GM19193 (cell line): ENCODE data around the gene CEACAM1.

Experiments
- POLR2A ChIP-seq: IDR thresholded peaks from 4 replicates; pipeline ENCODE4 v1.6.1; 2011; ENCODE audit not compliant: insufficient read depth, insufficient read length; ENCODE audit errors: extremely low read depth

The CEACAM1 gene

DNA sequence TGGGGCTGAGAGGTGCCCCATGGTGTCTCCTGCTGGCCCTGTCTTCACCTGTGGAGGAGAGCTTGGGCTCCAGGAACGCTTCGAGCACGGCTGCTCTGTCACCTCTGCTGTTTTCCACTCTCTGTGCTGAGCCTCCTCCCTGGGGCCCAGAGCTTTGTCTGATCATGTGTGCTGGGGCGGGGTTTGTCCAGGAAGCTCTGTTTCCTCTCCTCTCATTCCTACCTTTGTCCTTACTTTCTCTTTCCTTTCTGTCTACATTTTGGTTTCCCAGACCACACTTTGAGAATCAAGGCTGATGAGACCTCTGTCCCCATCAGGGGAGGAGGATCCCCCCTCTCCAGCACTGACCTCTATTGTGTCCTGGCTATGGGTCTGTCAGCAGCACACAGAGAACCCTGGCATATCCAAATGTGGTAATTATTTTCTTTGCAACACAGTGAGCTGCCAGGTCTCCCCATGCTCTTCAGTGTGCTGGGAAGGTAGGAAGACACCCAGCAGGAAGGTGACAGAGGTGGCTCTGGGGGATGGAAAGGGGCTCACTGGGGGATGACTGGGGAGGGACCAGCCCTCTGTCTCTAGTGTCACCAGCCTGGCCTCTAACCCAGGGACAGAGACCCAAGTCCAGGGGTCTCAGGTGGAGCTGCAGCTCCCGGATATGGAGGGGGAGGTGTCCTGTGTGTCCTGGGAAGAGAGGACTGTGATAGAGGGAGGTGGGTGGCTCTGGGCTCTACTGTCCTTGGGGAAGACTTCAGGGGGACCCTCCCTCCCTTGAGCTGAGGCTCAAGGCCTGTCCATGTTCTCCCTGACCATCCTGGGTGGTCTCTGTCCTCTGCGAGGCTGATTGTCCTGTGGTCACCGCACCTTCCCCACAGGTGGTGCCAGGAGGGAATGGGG, at the start of gene CEACAM1:
CEACAM1 (minus strand) TSS at position 128 of the 894 bp plus-strand sequence; CDS start at position 21, 107 bp downstream.
- TF ChIP-seq POLR2A = no peak

DNA sequence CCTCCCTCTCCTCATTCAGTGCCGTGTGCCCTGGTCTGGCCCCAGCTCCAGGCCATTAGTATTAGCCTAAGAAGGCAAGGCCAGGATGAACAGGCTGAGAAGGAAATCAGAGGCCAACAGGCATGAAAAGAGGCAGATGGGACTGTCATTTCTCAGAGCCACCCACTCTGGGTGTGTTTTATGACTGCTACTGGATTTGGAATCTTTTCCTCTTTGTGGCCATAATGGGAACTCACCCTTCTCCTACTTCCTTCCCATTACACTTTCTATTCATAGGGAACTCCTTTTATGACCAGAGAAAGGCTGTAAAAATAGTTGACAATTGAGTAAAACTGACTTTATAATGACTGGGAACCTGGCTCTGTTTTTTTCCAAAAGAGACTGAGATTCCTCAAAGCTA, 48.7 kb upstream of the CEACAM1 start:
- no peak for TF ChIP-seq POLR2A

DNA sequence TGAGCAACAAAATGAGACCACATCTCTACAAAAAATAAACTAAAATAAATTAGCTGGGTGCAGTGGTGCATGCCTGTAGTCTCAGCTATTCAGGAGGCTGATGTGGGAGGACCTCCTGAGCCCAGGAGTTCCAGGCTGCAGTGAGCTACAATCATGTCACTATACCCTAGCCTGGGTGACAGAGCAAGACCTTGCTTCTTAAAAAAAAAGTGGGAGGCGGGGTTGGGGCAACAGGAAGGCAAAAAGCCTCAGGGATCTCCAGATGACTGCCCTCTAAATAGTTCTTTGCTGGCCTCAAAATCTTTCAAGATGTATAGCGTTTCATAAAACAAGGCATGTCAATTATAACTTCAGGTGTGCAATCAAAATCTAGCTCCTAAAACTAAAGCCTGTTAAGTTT, 48.0 kb upstream of the CEACAM1 start:
- no peak for TF ChIP-seq POLR2A

DNA sequence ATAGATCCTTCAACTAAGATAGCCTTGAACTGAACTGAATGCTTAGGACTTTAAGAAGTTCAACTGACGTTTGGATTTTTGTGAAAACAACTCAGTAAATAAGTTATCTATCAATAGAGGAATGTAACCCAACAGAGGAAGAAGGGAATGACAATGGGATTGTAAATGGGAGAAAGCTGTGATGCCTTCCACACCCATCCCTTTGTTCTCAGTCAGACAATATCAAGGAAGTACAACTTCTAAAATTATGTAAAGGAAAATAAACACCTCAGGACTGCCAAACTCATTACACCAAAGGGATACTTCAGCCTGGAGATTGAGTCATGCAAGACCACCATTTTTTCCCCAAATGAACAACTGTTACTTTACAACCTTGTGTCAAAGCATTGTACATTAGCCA, 45.4 kb upstream of the CEACAM1 start:
- no peak for TF ChIP-seq POLR2A

DNA sequence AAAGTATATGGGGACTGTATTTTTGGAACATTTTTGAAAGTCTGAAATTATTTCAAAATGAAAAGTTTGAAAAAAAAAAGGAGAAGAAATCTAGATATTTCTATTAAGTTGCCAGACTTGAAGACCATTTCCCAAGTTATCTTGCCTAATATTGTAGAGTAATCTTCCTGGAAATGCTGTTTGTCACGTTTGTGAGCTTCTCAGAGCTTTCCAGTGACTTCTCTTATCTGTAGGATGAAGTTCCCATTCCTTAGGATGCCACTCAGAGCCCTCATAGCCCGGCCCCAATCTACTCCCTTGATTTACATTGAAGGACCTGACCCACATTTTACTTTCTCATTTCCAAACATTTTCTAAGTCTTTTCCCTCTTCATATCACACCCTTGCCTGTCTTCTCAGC, 42.8 kb upstream of the CEACAM1 start:
- TF ChIP-seq POLR2A = no peak

DNA sequence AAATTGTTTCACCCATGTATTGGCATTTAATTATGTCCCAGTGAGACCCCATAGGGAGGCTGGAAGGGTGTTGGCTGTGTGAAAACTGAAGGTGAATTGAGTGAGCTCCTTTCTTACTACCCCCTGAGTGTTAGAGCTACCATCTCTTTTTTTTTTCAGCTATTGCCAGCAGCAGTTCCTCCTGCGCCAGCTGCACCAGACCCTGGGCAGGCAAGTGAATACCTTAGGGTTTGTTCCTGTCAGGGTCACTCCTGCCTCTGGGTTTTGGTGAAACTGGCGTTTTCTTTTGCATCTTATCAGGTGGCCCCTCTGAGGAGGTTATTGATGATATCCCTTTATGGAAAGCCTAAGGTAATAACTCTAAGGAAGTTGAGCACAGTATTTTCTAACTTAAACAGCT, 40.9 kb upstream of the CEACAM1 start:
- no peak for TF ChIP-seq POLR2A

DNA sequence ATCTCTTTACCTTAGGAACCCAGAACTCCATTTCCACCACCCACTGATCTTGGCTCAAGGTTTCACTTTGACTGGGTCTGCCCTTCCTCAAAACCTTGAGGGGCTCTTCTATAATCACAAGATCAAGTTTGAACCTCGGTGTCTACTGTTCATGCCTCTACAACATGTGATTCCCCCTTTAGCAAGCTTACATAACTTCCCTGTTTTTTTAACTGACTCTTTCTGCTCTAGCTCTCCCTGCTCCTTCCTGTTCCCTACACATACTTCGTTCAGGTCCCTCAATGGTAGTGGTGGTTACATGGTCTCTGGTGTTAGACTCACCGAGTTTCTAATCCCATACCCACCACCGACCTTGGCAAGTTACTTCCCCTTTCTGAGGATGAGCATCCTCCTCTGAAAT, 39.7 kb upstream of the CEACAM1 start:
- TF ChIP-seq POLR2A = no peak

DNA sequence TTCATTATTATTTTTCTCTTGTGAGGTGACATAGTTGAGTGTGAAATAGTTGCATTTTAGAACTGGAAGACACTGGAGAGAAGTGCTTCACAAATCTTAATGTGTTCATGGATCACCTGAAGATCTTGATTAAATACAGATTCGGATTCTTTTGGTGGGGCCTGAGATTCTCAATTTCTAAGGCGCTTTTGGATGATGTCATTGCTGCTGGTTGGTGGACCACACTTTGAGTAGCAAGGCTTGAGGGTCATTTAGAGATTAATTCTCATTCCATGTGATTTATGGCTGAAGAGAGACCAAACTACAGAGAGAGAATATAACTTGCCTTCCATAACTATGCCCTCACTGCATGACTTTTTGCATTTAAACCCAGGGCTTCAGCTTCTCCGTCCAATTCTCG, 39.3 kb upstream of the CEACAM1 start:
- no peak for TF ChIP-seq POLR2A

DNA sequence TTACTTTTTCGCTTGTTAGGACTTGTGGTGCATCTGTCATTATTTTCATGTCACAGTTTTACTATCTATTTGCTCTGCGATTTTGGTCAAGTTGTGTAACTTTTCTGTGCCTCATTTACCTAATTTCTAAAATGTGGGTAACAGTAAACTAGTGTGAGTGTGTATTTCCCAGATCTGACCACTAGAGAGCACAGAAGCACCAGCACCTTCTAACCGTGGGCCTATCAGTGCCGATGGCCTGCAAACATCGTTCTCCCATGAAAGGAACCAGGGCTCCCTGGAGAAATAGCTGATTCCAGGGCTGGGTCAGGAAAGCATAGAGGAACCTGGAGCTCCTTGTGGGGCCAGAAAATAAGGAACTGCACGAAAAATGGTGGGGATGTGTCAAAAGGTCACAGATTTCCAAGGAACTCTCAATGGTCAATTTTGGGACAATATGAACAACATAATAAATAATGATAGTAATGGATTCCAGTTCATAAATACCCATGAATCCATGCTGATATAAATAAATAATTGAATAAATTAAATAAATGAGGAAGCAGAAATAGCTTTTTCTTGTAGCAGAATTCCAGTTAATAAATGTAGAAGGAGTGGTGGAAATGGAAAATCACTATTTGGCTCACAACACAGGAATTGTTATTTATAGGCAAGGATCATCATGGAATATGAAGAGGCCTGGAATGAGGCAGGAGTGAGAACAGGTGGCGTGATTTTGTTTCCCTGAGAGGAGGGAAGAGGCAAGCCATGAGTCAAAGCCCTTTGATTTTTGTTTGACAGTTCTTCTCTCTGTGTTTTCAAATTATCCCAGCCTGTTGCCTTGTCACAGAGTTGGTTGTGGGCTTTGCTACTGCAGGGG, 35.3 kb upstream of the CEACAM1 start:
- no peak for TF ChIP-seq POLR2A

DNA sequence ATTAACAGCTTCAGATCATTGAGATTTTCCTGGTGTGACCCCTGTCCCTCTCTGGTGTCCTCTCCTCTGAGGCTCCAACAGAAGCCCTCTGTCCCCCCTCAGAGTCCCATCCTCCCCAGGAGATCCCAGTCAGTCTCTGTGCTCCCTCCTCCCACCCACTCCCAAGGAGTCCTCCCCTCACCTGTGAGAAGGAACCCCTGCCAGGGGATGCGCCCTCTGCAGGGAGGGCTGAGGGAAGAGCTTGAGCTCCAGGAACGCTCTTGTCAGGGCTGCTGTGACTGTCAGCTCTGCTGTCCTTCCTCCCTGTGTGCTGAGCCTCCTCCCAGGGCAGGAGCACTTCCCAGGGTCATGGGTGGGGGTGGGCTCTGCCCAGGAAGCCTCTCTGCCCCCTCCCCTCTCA, 33.2 kb upstream of the CEACAM1 start:
- TF ChIP-seq POLR2A = no peak

DNA sequence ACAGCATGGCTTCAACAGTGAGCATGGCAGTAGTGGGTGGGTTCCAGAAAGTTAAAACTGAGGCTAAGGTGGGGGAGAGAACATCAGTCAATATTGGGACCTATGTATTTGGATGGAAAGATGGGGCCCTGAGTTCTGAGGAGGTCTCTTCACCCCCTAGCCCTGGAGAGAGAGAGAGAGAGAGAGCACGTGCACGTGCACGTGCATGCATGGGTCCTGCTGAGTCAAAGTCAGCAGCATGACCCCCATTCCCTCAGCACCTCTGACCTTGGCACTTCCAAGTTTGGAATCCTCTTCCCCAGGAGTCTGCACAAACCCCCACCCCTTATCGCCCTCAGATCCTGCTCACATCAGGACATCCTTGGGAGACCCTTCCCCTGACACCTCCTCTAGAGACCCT, 32.5 kb upstream of the CEACAM1 start:
- no peak for TF ChIP-seq POLR2A

DNA sequence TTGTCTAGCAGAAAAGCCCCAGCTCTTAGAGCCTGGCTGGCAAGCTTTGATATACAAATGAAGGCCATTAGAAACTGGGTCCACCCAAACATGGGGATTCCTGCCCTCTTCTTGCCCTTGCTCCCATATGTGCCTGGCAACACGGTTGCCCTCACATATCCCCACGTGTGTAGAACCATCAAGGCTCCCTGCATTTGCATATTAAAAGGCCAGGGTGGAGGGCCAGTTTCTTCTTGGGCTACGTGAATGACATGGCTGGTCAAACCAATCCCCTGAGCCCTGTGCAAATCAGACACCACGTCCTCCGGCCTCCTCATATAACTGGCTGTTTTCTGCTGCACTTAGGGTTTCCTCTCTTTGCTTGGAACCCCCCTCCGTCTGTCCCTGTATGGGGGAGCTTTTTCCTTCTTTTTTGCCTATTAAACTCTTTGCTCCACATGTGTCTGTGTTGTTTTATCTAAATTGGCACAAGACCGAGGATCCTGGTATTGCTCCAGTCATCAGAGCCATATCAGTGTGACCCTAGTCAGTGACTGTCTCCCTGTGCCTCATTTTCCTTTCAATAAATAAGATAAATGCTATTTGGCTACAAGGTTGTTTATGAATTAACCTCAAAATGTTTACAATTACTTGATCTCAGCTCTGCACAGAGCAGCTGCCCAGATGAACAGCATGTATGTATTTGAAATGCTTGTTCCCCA, 30.3 kb upstream of the CEACAM1 start:
- no peak for TF ChIP-seq POLR2A

DNA sequence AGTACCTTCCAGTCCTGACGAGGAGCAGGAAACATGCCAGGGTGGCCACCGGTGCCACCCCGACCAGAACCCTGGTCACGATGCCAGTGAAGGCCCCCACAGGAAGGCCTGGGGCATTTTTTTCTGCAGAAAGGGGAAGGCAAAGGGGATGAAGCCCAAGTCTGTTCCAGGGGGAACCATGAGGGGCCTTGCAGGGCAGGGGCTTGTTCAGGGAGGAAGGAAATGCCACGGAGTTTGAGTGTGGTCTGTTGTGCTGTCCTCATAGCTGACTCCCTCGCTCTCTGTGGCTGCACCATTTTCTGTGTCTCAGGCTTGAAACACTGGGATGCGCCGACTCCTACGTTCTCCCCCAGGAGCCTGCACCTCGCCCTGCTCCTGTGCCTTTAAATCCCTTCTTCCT, 27.5 kb upstream of the CEACAM1 start:
- no peak for TF ChIP-seq POLR2A

DNA sequence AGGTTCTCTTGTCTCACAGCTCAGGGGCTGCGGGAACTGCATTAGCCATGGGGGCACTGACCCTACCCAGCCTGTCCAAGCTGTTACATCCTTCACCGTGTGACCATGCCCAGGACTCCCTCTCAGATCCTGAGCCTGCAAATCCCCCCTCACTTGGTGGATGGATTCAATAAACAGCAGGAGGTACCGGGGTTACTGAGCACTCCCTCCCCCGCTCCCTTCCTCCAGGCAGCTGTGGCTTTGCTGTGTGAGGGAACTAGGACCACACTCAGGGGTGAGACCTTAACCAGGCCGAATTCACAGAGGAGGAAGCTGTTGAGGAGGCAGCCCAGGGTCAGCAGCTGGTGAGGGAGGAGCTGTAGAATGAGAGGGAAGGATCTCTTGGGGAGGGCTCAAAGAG, 27.0 kb upstream of the CEACAM1 start:
- no peak for TF ChIP-seq POLR2A

DNA sequence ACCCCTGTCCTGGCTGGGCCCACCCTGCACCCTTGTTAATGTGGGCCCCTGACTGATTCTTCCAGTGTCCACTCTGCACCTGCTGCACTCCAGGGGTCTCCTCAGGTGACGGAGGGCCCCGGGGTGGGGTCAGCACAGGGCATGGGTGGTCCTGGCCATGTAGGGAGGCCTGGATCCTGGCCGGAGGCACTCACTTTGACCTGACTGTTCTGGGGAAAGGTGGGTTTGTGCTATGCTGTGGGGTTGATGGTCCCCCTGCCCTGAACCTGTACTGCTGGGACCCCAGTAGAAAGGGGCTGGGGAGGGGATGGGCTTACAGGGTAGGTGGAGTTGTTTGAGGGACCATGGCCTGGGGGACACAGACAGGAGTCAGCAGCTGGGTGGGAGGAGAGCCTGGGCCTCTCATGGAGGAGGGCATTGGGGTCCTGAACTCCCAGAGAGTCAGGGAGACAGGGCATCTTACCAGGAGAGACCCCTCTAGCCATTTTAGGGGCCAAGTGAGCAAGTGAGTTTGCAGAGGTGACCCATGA, 25.8 kb upstream of the CEACAM1 start:
- TF ChIP-seq POLR2A = no peak
